Prostate gland (tissue), 2 donors: ENCODE measurements around the gene SAMD10.

Experiments
- CTCF ChIP-seq, 4 experiments: fragments of 200-600 bp in 2 of 4; fragments of 450-650 bp in 2 of 4; sonication (generic) in 2 of 4; IDR thresholded peaks; 1 replicate in 3 of 4; 2 replicates in 1 of 4; pipeline ENCODE4 v1.5.1; 2016 to 2019; ENCODE audit warnings: antibody characterized with exemption in 4 of 4, mild to moderate bottlenecking in 2 of 4, moderate library complexity in 2 of 4
- POLR2A ChIP-seq: fragments of 450-650 bp; IDR thresholded peaks from one replicate; pipeline ENCODE4 v1.6.1; 2016; ENCODE audit warnings: antibody characterized with exemption, mild to moderate bottlenecking

DNA sequence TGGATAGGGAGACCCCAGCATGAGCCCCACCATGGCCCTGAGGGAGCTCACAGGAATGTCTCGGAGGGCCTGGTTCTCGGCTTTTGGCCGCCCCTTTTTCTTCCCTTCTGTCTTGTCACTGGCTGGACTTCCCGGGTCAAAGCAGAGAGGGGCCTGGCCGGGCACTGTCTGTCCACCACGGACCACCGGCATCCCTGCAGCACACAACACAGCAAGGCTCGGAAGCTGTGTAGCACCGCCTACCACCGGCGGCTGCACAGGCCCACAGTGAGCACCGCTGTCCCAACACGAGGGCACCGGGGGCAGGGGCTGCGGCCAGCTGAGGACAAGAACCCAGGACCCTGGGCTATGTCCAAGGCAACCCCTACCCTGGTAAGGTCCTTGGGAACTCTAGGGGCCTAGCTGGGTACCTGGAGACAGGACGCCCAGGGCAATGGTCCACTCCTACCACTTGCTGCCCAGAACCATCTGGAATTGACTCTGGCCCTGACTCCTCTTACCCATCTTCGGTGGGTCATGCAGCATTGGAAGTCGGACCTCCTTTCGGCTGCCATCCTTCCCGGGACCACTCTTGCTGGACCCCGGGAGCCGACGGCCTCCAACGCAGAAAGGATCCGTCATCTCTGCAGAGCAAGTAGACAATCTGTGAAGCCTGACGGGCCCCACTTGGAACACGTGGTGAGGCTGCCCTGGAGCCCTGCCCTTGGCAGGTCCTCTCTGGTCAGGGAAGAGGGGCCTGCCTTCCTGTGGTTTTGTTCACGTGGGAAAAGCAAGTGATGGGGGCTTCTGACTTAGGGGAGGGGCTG lies 11.9 kb downstream of the SAMD10 start:
- no peak for TF ChIP-seq CTCF (IDR thresholded peaks at IDR 0.05)
- TF ChIP-seq POLR2A = no peak
